DMS 273 treated with DMSO at 0.1 percent for 48 hours (cell line): Measurements from ENCODE around the gene MITF.
"Not testable (repeated sequence)": the region's sequence is repeated elsewhere in the genome, so short reads cannot be mapped to it uniquely, and the experiment has no call there.

Experiments used
- DNase-seq: peaks from one replicate; lab custom pipeline; 2025; lab: John Stamatoyannopoulos, UW

MITF gene

DNA sequence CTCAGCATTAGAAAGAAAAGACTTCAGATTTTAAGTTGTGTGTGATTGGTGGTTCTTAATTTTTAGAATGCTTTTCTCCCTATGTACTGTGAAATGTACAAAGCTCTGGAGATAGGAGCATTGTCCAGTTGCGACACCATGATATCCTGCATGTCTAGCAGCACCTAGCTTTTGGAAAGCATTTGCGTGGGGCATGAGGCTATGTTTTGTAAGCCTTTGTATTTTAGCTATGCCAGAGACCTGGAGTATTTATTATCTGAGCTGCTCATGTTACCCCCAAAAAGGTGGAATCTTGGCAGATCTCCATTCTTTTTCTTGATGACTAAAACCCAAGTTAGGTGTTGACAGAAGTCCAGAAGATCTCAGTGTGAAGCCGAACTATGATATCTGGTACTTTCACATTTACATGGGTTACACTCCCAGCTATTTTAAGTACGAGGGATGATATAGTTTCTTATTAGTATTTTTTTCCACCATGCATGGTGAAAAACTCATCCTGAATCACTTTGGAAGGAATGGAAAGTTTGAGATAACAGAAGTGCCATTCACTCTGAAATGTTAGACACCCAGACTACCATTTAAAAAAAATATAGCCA is 133.6 kb downstream of the MITF start:
- DNase-seq, result no peak

DNA sequence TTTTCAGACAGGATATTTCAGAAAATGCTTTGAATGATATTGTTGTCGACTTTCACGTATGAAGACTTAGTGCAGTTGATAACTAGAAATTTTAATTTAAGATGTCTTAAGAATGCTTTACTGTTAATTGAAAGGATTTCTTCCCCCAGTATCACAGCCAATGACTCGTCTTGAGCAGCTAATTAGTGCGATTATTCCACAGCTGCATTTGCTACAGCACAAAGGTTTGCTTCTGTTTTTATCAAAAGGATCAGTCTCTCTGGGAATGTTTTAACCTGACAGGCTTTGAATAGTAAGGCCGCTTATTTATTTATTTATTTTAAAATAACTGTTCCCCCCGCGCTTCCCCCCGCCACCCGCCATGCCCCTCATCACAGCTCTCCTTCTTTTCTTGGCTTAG is 136.8 kb downstream of the MITF start:
- DNase-seq, result no peak

DNA sequence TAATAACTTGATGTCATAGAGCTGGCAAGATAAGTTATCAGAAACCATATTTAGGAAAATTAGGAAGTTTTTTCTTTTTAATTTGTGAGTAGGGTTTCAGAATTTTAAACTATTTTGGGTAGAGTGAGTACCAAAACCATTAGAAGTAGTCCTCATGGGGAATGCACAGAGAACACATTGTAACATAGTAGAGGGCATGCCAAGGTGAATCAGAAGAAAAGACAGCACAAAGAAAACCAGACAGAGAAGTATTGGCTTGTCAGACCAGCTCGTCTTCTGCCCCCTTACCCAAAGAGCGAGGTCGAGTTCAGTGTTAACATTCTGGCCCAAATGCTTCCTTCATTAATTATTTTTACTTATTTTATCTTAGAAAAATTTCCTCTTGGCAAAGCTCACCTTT is 139.0 kb downstream of the MITF start:
- DNase-seq, result no peak

DNA sequence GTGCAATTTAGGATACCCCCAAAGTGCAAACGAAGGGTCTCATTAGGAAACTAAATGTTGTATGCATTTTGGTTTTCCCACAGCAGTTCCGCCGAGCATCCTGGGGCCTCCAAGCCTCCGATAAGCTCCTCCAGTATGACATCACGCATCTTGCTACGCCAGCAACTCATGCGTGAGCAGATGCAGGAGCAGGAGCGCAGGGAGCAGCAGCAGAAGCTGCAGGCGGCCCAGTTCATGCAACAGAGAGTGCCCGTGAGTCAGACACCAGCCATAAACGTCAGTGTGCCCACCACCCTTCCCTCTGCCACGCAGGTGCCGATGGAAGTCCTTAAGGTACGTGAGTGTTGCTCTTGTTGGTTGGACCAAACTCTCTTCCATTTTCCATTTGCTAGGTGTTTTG is 139.8 kb downstream of the MITF start:
- DNase-seq, result no peak

DNA sequence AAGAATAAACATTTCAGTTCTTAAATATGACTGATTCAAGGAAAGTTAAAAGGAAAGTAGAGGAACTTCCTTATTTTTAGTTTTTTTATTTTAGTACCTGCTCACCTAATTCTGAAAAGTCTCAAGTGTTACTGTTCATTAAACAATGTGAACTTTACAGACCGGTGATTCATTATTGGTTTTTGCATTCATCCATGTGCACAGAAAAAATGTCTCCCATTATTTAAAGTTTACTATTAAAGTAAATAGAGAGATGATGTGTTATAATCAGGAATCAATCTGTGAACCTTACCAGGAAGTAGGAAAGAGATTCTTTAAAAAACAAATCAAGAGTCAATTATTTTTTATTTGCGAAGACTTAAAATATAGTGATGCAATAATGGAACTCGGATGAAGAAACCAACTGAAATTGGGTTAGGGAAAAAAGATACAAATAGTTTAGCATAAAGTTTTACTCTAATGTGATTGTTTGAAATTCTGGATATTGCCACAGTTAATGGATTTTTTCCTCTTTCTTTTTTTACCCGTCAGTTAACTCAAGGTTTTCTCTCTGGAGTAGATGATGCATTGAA is 140.9 kb downstream of the MITF start:
- no peak for DNase-seq

DNA sequence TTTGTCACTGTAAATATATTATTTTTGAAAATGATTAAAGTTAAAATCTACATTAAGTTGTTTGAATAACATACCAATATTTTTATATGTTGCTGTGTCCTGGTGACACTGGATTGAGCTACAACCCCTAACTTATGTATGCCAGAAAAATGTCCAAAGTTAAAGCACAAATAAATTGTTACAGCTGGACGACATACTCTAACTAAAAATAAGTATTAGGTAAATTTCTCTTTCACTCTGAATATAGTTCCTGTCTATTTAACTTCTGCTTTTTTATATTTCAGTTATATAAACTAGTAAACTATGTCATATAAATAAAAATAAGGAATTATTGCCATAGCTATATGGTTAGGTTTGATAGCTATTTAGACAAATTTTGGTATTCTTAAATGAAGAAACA is 141.8 kb downstream of the MITF start:
- no peak for DNase-seq

DNA sequence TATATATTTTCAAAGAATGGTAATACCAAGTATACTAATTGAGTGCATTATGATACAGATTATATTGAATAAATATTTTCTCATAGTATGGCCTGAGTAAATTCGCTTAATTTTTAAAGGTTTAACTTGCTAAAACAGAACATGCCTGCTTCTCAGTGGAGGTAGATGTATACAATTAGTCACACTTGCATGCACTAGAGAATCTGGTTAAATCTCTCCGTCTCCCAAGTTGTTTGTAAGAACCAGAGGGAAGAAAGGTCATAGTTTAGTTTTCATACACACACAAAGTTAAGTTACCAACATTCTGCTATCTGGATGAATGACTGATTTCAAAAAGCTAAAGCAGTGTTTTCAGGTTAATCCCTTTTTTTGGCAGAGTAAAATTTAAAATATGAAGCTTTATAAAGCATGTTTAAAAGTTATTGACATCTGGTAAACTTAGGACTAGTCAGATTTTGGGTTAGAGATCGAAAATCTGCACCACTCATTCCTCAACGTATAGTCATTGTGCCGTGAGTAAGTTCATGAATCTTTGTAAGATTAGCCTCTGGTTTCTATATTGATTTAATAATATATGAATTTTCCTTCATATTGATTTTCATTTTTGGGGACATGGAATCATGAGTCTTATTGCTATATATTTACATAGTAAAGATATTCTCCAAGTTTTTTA is 142.6 kb downstream of the MITF start:
- DNase-seq, result no peak

DNA sequence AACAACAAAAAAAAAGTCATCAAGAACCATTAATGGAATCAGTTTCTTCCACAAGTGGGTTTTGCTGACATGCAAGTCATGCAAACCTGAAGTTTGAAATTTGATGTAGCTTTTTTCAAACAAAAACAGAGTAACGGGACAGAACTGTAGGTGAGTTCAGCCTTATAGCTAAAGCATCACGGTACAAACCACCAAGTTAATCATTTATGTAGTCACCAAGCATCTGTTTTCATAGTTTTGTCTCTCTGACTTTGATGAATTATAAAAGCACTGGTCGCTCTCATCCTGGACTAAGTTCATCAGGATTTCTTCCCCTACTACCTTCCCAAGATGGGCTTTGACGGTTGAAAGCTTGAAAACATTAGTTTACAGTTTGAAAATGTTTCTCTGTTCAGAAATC is 143.3 kb downstream of the MITF start:
- DNase-seq, result no peak

DNA sequence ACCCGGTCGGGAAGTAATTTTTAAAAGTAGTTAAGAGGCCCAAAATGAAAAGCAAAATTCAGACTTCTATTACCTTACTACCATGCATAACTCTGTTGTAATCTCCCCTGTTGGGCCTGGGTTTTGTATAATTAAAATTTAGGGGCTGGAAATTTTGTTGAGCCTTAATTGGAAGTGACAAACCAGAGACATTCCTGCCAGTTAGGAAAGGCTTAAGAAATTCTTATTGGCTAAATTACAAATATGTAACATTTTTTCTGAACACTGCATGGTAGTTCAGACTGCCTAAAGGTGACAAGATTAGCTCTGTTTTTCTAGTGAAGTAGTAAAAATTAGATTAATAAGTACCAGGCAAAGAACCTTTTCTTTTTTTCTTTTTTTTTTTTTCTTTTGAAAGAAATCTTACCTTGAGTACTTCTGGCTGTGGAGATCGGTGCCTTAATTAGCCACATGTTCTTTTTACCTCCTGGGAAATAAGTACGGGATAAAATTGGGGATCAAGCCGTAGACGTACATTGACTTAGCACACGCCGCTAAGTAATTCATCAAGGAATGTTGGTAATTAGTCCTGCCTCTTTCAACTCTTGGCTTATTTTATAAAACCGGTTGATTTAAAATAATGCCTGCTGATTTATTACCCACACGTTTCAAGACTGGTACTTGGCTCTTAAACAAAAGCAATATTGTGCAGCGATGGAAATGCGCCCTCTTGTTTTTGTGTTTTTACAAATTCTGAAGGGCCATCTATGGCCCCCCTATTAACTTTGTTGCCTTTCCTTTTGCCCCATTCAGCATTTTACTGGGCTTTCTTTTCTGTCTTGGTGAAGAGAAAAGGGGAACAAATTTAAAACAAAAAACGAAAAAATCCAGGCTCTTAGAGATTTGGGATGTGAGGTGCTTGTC is 149.0 kb downstream of the MITF start:
- DNase-seq, result no peak

DNA sequence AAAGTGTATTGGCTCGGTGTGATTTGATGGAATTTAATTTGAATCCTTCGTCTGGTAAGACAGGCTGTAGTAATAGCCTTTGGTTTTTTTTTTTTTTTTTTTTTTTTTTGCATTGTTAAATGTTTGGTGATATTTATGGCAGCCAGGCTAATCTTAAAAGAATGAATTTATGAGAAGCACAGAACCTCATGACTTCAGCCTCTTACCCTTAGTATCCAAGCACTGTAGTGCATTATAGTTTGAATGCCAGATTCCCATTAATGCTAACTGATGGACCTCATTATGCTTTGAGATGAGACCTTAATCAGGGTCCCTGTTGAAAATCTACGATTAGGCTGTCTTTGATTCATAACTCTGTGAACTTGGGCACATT is 149.7 kb downstream of the MITF start:
- DNase-seq, result no peak

DNA sequence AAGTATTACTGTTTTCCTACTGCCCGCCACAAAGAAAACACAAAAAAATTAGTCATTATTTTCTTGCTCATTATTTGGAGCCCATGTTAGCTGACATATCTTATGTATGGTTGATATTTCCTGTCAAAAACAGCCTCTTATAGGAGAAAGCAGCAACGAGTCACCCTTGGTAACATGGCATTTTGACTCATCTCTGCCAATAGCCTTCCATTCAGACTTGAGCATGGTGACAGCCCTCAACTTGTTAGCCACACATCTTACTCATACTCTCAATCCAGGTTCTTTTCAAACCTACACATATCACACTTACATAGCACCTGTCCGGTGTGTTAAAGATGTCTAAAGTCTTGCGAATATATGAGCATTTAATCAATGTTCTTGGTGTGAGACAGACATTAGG is 150.8 kb downstream of the MITF start:
- DNase-seq, result no peak

DNA sequence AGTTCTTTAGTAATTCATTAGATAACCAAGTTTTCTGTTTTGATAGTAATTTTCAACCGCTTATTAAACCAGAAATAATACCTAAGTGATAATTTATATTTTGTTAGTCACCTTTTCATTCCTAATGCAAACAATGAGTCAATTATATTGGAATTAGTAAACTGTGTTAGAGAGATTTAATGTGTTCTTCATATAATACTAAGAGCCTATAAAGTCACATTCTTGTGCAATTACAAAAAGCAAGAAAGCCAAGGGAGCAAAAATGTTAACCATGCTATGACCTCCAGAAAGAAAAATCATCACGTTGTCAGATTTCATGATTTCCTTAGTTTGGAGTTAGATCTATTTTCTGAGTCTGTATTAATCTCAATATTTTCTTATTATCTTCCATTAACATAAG is 151.4 kb downstream of the MITF start:
- DNase-seq, result no peak

DNA sequence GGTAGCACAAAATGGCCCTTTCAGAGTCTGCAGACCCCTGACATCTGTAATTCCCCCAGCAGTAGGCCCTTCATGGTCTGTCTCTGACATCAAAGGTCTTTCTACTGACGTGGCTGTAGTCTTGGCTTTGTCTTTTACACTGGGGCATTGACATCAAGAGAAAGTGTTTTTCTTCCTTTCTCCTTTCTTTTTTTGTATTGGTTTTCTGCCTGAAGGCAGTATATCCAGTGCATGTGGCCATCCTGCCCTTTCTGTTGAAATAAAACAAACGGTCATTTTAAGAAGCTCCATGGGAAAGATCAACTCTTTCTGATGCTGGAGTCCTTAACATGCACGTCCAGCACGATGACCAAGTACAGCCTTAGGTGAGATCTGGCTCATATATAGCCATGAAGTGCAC is 153.4 kb downstream of the MITF start:
- no peak for DNase-seq

DNA sequence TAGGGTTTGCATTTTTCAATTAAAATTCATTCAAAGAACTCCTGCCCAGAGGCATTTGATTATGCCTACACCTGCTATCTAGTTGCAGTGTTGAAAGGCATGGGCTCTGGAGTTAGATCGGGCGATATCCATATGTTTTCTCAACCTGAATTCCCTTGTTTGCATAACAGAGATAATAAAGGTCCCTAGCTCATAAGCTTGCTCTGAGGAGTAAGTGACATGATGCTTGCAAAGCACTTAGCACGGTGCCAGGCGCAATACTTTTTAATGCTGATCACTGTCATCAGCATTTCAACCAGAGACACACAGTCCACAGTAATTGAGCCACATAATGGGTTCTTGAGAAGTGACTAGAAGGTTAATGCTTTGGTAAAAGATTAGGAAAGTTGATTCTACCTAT is 154.0 kb downstream of the MITF start:
- no peak for DNase-seq

DNA sequence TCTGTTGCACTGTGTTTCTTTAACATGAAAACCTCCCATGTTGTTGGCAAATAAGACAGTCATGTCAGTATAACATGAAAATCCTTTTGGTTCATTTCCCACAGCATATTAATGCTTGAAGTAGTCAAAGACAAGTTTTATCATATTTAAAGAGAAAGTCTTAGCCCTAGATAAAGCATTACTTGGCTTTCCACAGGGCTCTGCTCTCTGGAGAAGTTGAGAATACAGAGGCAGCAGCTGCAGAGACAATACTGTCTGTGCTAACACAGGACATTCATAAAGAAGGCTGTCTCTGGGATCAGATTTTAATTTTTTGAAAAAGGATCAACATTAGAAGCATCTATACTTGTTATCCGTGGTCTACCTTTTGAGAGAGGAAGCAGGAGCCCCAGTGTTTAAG is 156.8 kb downstream of the MITF start:
- DNase-seq, result no peak

DNA sequence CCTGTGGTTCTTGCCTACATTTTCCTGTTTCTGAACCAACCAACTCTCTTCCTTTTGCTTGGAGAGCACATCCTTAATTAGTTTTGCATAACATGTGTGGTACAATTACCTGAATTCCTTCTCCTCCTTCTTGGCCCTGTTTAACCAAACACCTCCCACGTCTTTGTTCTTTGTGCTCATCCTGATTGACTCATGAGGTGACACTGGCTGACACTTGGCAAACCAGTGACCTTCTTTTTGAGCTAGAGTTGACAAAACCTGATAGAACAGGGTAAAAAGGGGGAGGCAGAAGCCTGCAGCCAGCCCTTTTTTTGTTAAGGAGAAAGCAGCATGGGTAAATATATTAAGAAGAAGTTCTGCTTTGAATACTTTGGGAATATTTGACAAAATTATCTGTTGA is 161.1 kb downstream of the MITF start:
- no peak for DNase-seq

DNA sequence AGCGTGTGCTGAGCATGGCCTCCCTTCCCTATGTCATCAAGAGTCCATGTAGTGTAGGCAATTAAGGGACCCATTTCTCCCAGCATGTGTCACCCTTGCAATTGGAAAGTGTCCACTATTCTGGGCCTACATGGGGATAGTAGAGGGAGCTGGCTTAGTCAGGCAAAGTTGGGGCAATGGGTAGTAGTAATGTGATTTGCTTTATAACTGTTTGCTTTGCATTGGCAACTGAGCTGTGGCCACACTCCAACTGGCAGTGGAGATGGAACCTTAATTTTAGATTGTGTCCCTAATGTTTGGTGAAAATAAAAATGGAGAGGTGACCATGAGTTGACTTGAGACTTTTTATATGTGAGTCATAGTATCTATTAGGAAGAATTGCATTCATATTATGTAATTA is 162.5 kb downstream of the MITF start:
- no peak for DNase-seq

DNA sequence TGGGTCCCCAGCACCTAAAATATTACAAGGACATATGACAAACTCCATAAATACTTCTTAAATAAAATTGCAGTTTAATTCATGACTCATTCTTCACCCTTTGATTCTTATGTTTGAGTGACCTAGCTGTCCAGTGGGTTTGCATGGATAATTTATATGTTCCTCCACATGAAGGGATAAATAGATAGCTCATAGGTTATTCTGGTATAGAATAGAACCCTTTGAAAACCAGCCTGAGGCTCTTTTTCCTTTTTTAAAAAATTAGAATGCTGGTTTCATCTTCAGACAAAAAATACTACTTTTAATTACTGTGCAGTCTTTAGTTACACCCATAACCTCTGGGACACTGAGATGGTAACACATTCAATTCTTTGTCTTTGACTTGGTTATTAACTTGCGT is 163.1 kb downstream of the MITF start:
- DNase-seq, result no peak

DNA sequence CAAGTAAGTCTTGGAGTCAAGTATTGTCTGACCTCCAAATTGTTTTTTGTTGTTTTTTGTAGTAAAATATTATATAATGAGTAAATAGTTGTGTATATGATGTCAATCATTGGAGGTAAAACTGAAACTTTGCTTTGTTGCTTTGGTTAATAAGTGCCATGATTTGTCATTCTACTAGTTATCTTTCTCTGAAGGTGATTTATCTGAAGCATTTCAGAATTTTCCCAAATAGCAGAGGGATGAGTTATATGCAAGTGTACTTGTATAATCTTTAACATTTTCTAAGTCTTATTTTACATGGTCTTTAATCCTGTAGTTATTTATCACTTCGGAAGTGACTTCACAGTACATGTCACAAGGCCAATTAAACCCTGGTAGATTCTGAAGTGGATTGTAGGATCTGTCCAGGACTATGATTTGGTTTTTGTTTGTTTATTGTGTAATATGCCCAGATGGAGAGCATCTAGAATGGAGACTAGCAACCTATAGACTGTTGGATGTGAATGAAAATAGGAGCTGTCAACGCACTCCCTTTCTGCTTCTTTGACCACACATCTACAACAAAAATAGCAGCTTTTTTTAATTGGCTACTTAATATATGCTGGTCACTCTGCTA is 167.2 kb downstream of the MITF start:
- DNase-seq, result no peak

DNA sequence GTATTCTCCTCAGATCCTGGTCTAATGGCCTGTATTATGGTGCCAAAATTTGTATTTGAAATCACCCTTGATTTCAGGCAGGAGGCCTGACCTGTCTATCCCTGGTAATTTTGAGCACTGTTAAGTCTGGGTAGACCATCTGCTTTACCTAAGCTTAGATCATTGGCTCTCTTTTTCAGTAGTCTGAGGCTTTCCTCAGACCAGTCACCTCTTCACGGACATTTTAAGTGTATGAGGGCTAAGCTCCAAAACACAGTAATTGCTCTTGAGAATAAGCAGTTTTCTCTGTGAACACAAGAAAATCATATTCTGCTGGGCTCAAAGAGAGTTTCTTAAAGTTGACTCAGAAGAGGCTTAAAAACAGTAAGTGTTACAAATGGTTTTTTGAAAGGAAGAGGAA is 168.3 kb downstream of the MITF start:
- DNase-seq, result no peak

DNA sequence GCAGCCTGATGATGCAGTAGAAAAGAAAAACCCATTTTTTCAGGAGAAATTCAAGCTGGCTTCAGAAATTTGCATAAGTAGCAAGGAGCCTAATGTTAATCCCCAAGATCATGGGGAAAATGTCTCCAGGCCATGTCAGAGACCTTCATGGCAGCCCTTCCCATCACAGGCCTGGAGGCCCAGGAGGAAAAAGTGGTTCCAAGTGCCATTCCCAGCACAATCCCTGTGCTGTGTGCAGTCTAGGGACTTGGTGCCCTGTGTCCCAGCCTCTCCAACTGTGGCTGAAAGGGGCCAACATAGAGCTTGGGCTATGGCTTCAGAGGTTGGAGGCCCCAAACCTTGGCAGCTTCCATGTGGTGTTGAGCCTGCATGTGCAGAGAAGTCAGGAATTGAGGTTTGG is 170.6 kb downstream of the MITF start:
- not testable (repeated sequence) for DNase-seq

DNA sequence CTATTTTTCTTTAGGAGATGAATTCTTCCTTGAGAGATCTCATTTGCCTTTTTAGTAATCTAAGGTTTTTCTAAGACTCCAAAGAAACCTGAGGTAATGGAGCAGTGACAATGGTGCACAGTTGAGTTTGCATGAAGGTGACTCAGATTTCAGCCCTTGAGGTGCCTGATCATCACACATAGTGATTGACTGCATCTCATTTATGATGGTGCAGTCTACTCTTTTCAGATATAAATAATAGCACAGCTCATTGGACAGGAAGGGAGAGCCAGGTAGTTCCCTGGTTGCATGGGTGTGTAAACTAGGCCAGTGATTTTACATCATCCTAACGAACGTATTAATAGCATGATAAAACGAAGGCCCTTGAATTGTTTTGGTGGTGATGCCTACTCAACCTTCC is 174.2 kb downstream of the MITF start:
- DNase-seq, result no peak

DNA sequence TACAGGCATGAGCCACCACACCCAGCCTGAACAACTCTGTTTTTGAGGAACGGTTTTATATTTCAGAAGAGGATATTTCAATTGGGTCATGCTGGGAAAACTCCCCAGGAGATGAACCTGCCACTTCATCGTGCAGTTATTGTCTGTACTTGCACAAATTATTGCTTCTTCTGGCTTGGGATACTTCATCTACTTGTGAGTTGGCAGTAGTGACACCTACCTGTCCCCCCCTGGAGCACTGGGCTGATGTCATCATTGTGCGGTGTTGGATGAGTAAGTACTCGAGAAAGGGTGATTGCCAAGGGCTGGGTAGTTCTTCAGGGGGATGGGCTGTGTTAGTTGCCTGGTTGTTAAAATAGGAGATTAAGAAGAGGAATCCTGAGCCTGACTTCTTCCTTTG is 175.1 kb downstream of the MITF start:
- no peak for DNase-seq
